ENCODE results near the gene NR4A1. TPM values are rescaled to one million over a fixed set of nuclear protein-coding genes. Genes with fewer than 3 reads are reported as not detected.

NR4A1 gene
- total and polyA plus RNA-seq, 9 of the 15 experiments (the other 6 are each of a cell fraction or from before 2014, with no cell fraction given) = 0.07 to 4.7 (median 1.9) TPM; not detected in 1

DNA sequence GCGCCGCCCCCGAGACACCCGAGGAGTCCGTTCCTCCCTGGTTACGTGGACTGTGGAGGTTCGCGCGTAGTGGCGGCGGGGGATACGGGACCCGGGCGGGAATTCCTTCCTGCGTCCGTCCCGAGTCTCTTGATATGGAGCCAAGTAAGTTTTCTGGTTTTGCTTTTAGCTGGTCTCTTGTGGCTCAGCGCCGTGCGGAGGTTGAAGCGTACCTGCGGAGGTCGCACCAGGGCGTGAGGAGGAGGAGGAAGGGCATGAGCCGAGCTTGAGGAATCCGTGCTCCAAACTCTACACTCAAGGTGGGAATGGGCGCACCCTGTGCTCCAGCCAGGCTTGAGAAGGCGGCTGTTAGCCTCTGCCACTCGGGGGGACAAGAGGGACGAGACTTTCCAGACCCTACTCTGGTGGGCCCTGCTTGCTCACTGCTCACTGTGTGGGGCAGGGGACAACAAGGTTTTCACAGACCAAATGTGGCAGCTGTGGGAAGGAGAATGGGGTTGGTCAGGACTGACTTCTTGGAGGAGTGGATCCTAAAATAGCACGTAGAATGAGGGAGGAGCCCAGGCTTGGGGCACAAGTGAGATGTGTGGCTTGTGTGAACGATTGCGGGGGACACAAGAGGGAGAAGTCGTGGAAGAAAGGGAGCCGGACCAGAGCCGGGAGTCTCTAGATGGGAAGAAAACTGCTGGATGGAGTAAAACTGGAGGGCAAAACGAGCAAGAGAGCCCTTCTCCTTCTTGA lies 19.1 kb downstream of the NR4A1 start (continued):
- TF ChIP-seq, protein P1, sequence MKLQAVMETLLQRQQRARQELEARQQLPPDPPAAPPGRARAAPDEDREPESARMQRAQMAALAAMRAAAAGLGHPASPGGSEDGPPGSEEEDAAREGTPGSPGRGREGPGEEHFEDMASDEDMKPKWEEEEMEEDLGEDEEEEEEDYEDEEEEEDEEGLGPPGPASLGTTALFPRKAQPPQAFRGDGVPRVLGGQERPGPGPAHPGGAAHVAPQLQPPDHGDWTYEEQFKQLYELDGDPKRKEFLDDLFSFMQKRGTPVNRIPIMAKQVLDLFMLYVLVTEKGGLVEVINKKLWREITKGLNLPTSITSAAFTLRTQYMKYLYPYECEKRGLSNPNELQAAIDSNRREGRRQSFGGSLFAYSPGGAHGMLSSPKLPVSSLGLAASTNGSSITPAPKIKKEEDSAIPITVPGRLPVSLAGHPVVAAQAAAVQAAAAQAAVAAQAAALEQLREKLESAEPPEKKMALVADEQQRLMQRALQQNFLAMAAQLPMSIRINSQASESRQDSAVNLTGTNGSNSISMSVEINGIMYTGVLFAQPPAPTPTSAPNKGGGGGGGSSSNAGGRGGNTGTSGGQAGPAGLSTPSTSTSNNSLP (IDR thresholded peaks at IDR 0.05; ENCODE audit: borderline replicate concordance, low read depth, low read length) = no peak
- TF ChIP-seq NEUROD1 (IDR thresholded peaks at IDR 0.05; ENCODE audit: borderline replicate concordance, low read depth, low read length, partially characterized antibody) = no peak
- TF ChIP-seq IRF2 (CRISPR knock-in tag; IDR thresholded peaks at IDR 0.05) = no peak
- no peak for TF ChIP-seq THRAP3 (IDR thresholded peaks at IDR 0.05; ENCODE audit: borderline replicate concordance)
- no peak for TF ChIP-seq KLF10 (CRISPR knock-in tag; IDR thresholded peaks at IDR 0.05)
- TF ChIP-seq HMG20A (CRISPR knock-in tag; conservative IDR thresholded peaks at IDR 0.05) = no peak
- no peak for TF ChIP-seq ETV1 (tag; conservative IDR thresholded peaks at IDR 0.05; ENCODE audit: low read depth)
- no peak for TF ChIP-seq CBX5 (IDR thresholded peaks at IDR 0.05; ENCODE audit: borderline replicate concordance, low read depth)
- peak; percentile 44 for TF ChIP-seq SAP30 (IDR thresholded peaks at IDR 0.05; ENCODE audit: borderline replicate concordance, insufficient read depth, low read depth, low read length, poor library complexity, severe bottlenecking)
- TF ChIP-seq ZNF133 (CRISPR knock-in tag; IDR thresholded peaks at IDR 0.05) = no peak
- TF ChIP-seq, protein P2, sequence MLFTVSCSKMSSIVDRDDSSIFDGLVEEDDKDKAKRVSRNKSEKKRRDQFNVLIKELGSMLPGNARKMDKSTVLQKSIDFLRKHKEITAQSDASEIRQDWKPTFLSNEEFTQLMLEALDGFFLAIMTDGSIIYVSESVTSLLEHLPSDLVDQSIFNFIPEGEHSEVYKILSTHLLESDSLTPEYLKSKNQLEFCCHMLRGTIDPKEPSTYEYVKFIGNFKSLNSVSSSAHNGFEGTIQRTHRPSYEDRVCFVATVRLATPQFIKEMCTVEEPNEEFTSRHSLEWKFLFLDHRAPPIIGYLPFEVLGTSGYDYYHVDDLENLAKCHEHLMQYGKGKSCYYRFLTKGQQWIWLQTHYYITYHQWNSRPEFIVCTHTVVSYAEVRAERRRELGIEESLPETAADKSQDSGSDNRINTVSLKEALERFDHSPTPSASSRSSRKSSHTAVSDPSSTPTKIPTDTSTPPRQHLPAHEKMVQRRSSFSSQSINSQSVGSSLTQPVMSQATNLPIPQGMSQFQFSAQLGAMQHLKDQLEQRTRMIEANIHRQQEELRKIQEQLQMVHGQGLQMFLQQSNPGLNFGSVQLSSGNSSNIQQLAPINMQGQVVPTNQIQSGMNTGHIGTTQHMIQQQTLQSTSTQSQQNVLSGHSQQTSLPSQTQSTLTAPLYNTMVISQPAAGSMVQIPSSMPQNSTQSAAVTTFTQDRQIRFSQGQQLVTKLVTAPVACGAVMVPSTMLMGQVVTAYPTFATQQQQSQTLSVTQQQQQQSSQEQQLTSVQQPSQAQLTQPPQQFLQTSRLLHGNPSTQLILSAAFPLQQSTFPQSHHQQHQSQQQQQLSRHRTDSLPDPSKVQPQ (CRISPR knock-in tag; IDR thresholded peaks at IDR 0.05; ENCODE audit: borderline replicate concordance) = no peak
- TF ChIP-seq, protein P3, sequence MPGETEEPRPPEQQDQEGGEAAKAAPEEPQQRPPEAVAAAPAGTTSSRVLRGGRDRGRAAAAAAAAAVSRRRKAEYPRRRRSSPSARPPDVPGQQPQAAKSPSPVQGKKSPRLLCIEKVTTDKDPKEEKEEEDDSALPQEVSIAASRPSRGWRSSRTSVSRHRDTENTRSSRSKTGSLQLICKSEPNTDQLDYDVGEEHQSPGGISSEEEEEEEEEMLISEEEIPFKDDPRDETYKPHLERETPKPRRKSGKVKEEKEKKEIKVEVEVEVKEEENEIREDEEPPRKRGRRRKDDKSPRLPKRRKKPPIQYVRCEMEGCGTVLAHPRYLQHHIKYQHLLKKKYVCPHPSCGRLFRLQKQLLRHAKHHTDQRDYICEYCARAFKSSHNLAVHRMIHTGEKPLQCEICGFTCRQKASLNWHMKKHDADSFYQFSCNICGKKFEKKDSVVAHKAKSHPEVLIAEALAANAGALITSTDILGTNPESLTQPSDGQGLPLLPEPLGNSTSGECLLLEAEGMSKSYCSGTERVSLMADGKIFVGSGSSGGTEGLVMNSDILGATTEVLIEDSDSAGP (CRISPR knock-in tag; IDR thresholded peaks at IDR 0.05) = no peak
- TF ChIP-seq, protein P4, sequence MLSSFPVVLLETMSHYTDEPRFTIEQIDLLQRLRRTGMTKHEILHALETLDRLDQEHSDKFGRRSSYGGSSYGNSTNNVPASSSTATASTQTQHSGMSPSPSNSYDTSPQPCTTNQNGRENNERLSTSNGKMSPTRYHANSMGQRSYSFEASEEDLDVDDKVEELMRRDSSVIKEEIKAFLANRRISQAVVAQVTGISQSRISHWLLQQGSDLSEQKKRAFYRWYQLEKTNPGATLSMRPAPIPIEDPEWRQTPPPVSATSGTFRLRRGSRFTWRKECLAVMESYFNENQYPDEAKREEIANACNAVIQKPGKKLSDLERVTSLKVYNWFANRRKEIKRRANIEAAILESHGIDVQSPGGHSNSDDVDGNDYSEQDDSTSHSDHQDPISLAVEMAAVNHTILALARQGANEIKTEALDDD (IDR thresholded peaks at IDR 0.05) = no peak
- no peak for TF ChIP-seq MYC (IDR thresholded peaks at IDR 0.05; ENCODE audit: low read depth, low read length)
- TF ChIP-seq MYC (CRISPR knock-in tag; IDR thresholded peaks at IDR 0.05; ENCODE audit: borderline replicate concordance, low read depth) = no peak
- TF ChIP-seq NFE2L1 (tag; IDR thresholded peaks at IDR 0.05; ENCODE audit: borderline replicate concordance, low read depth) = no peak
- TF ChIP-seq FOXK1 (CRISPR knock-in tag; IDR thresholded peaks at IDR 0.05; ENCODE audit: borderline replicate concordance) = no peak
- peak; percentile 0 for TF ChIP-seq HMGN3 (IDR thresholded peaks at IDR 0.05; ENCODE audit: borderline replicate concordance, extremely low read depth, insufficient read length, low read depth, low read length)
- TF ChIP-seq RBM25 (IDR thresholded peaks at IDR 0.05; ENCODE audit: low read depth, low read length, severe bottlenecking) = no peak

All from K562 (cell line).